SK-N-SH (cell line): ENCODE measurements around the gene PCP2. TPM values are rescaled to one million over a fixed set of nuclear protein-coding genes. Genes with fewer than 3 reads are reported as not detected.

ENCODE experiments used
- CTCF ChIA-PET: fragments of 300-600, 350-600 bp; formaldehyde crosslinking; extraction: SDS; loops from one replicate; lab custom pipeline; 2021; lab: Yijun Ruan, JAX
- POLR2A ChIA-PET: fragments of 350-600 bp; sonication (Branson Sonifier 250); formaldehyde crosslinking; extraction: SDS; loops from one replicate; lab custom pipeline; 2020; ENCODE audit warnings: antibody characterized with exemption, inconsistent platforms; lab: Yijun Ruan, JAX
- DNase-seq: peaks from one replicate; pipeline ENCODE4 v3.0.0; 2012
- H2AFZ ChIP-seq: fragments of 200-600 bp; sonication (generic); 2 replicates; pipeline ENCODE4 v1.8.1; 2016; ENCODE audit warnings: antibody characterized with exemption, mild to moderate bottlenecking, low read depth
- H3F3A ChIP-seq: fragments of 200-600 bp; sonication (generic); replicated peaks from 2 replicates; pipeline ENCODE3; 2016; ENCODE audit warnings: antibody characterized with exemption, mild to moderate bottlenecking; ENCODE audit not compliant: insufficient read depth
- H3K27ac ChIP-seq, 2 experiments: fragments of 200-500 bp in 1 of 2; fragments of 200-600 bp in 1 of 2; sonication (Bioruptor generic) in 1 of 2; sonication (generic), shearing (Covaris generic) in 1 of 2; 2 replicates each; pipeline versions ENCODE4 v1.5.1 to v1.6.1; 2014 to 2016; ENCODE audit warnings: low read depth in 2 of 2, inconsistent platforms in 1 of 2, low read length in 1 of 2, mild to moderate bottlenecking in 1 of 2, mixed read lengths in 1 of 2
- H3K27me3 ChIP-seq: fragments of 200-600 bp; sonication (generic), shearing (Covaris generic); 2 replicates; pipeline ENCODE4 v1.6.1; 2016; ENCODE audit warnings: mixed run types; ENCODE audit not compliant: insufficient read depth
- H3K36me3 ChIP-seq, 2 experiments: fragments of 200-500 bp in 1 of 2; fragments of 200-600 bp in 1 of 2; sonication (Bioruptor generic) in 1 of 2; sonication (generic) in 1 of 2; replicated peaks in 1 of 2; 2 replicates each; pipeline versions ENCODE3 to v1.5.1; 2014 to 2016; ENCODE audit warnings: low read length in 1 of 2, mild to moderate bottlenecking in 1 of 2; ENCODE audit not compliant: insufficient read depth in 2 of 2, control insufficient read depth in 1 of 2
- H3K4me1 ChIP-seq, 2 experiments: fragments of 200-500 bp in 1 of 2; fragments of 200-600 bp in 1 of 2; sonication (Bioruptor generic) in 1 of 2; sonication (generic), shearing (Covaris generic) in 1 of 2; 2 replicates each; pipeline versions ENCODE4 v1.5.1 to v1.6.1; 2014 to 2016; ENCODE audit warnings: low read depth in 1 of 2, low read length in 1 of 2, mixed run types in 1 of 2; ENCODE audit not compliant: insufficient read depth in 2 of 2, control insufficient read depth in 1 of 2
- H3K4me2 ChIP-seq: fragments of 200-600 bp; sonication (generic), shearing (Covaris generic); 2 replicates; pipeline ENCODE4 v1.6.1; 2017; ENCODE audit warnings: mixed run types
- H3K4me3 ChIP-seq, 2 experiments: fragments of 200-500 bp in 1 of 2; fragments of 200-600 bp in 1 of 2; sonication (Bioruptor generic) in 1 of 2; sonication (generic), shearing (Covaris generic) in 1 of 2; 2 replicates each; pipeline versions ENCODE4 v1.5.1 to v1.8.1; 2014 to 2016; ENCODE audit warnings: low read depth in 2 of 2, inconsistent platforms in 1 of 2, low read length in 1 of 2, mild to moderate bottlenecking in 1 of 2, mixed read lengths in 1 of 2, moderate library complexity in 1 of 2
- H3K79me2 ChIP-seq: fragments of 200-600 bp; sonication (generic); 2 replicates; pipeline ENCODE4 v1.8.1; 2017; ENCODE audit warnings: mild to moderate bottlenecking; ENCODE audit not compliant: insufficient read depth
- H3K9ac ChIP-seq: fragments of 200-600 bp; sonication (generic); 2 replicates; pipeline ENCODE4 v1.6.1; 2017; ENCODE audit warnings: mixed run types
- H3K9me2 ChIP-seq: fragments of 200-600 bp; sonication (generic); 2 replicates; pipeline ENCODE4 v1.6.1; 2017; ENCODE audit warnings: mixed run types
- H3K9me3 ChIP-seq: fragments of 200-600 bp; sonication (generic); 2 replicates; pipeline ENCODE4 v1.6.1; 2017; ENCODE audit warnings: mixed run types, mild to moderate bottlenecking, moderate library complexity
- H4K20me1 ChIP-seq: fragments of 200-600 bp; sonication (generic); 2 replicates; pipeline ENCODE4 v1.6.1; 2017; ENCODE audit warnings: mild to moderate bottlenecking, mixed run types; ENCODE audit not compliant: insufficient read depth
- CHD2 ChIP-seq: fragments of 150-350 bp; IDR thresholded peaks from 2 replicates; pipeline ENCODE4 v1.6.1; 2018; ENCODE audit warnings: low read length; ENCODE audit not compliant: partially characterized antibody
- EP300 ChIP-seq, 2 experiments: IDR thresholded peaks; 2 replicates each; pipeline versions ENCODE4 v1.4.0 to v1.6.1; 2012; ENCODE audit warnings: borderline replicate concordance in 1 of 2, low read depth in 1 of 2, low read length in 1 of 2
- FOSL2 ChIP-seq: IDR thresholded peaks from 2 replicates; pipeline ENCODE4 v1.4.0; 2012; ENCODE audit warnings: low read depth, mild to moderate bottlenecking, moderate library complexity, borderline replicate concordance
- GABPA ChIP-seq: IDR thresholded peaks from 2 replicates; pipeline ENCODE4 v1.4.0; 2012; ENCODE audit warnings: low read depth, mild to moderate bottlenecking
- NFIC ChIP-seq: IDR thresholded peaks from 2 replicates; pipeline ENCODE4 v1.4.0; 2012; ENCODE audit warnings: borderline replicate concordance
- NRF1 ChIP-seq: IDR thresholded peaks from 2 replicates; pipeline ENCODE4 v1.6.1; 2012; ENCODE audit warnings: low read depth, mild to moderate bottlenecking, low read length
- POLR2AphosphoS5 ChIP-seq: IDR thresholded peaks from 2 replicates; pipeline ENCODE4 v1.6.1; 2012; ENCODE audit warnings: low read depth, low read length
- RAD21 ChIP-seq: IDR thresholded peaks from 2 replicates; pipeline ENCODE4 v1.6.1; 2012; ENCODE audit warnings: mild to moderate bottlenecking, low read length
- RCOR1 ChIP-seq: fragments of 150-350 bp; IDR thresholded peaks from 2 replicates; pipeline ENCODE4 v1.6.1; 2017; ENCODE audit warnings: antibody characterized with exemption, low read length
- RFX5 ChIP-seq: IDR thresholded peaks from 2 replicates; pipeline ENCODE4 v1.6.1; 2012; ENCODE audit warnings: mild to moderate bottlenecking, improper control_type of control experiment, low read length
- SIN3A ChIP-seq: IDR thresholded peaks from 2 replicates; pipeline ENCODE4 v1.6.1; 2012; ENCODE audit warnings: low read depth, mild to moderate bottlenecking, low read length, moderate library complexity, borderline replicate concordance
- SMC3 ChIP-seq: IDR thresholded peaks from 2 replicates; pipeline ENCODE4 v1.6.1; 2012; ENCODE audit warnings: low read depth, low read length, improper control_type of control experiment
- TAF1 ChIP-seq: IDR thresholded peaks from 2 replicates; pipeline ENCODE4 v1.6.1; 2012; ENCODE audit warnings: low read depth, mild to moderate bottlenecking, low read length, moderate library complexity, borderline replicate concordance
- TEAD4 ChIP-seq: IDR thresholded peaks from 2 replicates; pipeline ENCODE4 v1.4.0; 2012; ENCODE audit warnings: mild to moderate bottlenecking, borderline replicate concordance; ENCODE audit not compliant: insufficient read depth
- USF1 ChIP-seq: IDR thresholded peaks from 2 replicates; pipeline ENCODE4 v1.4.0; 2012; ENCODE audit warnings: low read depth, borderline replicate concordance
- YY1 ChIP-seq: IDR thresholded peaks from 2 replicates; pipeline ENCODE4 v1.4.0; 2012; ENCODE audit warnings: low read depth, mild to moderate bottlenecking
- WGBS: methylation state at CpG from one replicate; pipeline ENCODE4 v1.1.6; 2017; ENCODE audit warnings: low lambda C conversion rate; 5-methylcytosine and 5-hydroxymethylcytosine counted together
- polyA plus RNA-seq, 3 experiments: library from polyadenylated mRNA; depleted of rRNA; stranded (reverse); fragments of >200 nt; gene quantifications; 2 replicates each; pipeline ENCODE4 v1.2.3, GENCODE V29; 2012
- TF ChIP-seq, protein P1 (sequence below): IDR thresholded peaks from 2 replicates; pipeline ENCODE4 v1.4.0; 2012; ENCODE audit warnings: low read depth
- TF ChIP-seq, protein P2 (sequence below): fragments of 150-350 bp; IDR thresholded peaks from 2 replicates; pipeline ENCODE4 v1.6.1; 2016; ENCODE audit warnings: mild to moderate bottlenecking, low read depth, low read length

The PCP2 gene
- polyA plus RNA-seq, 1 of the 3 experiments (the other 2 are of a cell fraction): not detected

- Histone ChIP-seq H3K36me3 (no peaks in the 10 kb centered on the region), H3K27ac (no peak overlapping the region), H3K9ac (no peak overlapping the region), H3K4me1 (no peaks in the 10 kb centered on the region), H2AFZ (no peak overlapping the region), H3F3A (no peaks in the 10 kb centered on the region), H3K79me2 (no peaks in the 10 kb centered on the region), H4K20me1 (no peaks in the 10 kb centered on the region), H3K9me3 (no peaks in the 10 kb centered on the region), H3K27me3 (peaks cover 79% of the 10 kb centered on the region), H3K4me3 (no peak overlapping the region), H3K4me2 (no peak overlapping the region), H3K9me2 (no peaks in the 10 kb centered on the region)
- WGBS: 8% methylated on average over 4 of the region's 4 CpGs
- DNase-seq: no peak
- CTCF ChIA-PET: interaction anchor here (0.9 to 4.2 kb wide), 3 partner anchors 16 to 135 kb away, joined by 3 to 14 read pairs (median 10); partner anchors contain the start of gene TRAPPC5
- TF ChIP-seq NRF1 (no peak), SMC3 (no peak), EP300 (IDR thresholded peaks at IDR 0.05; ENCODE audit: borderline replicate concordance in 1 of 2, low read depth in 1 of 2, low read length in 1 of 2) (no peak), NFIC (no peak), RCOR1 (no peak), POLR2AphosphoS5 (no peak), TAF1 (no peak), USF1 (no peak), GABPA (no peak)
- POLR2A ChIA-PET: no interaction called here
Observed at GRCh38 chr19:7665076-7665475, 31.6 kb upstream of the PCP2 start.

DNA sequence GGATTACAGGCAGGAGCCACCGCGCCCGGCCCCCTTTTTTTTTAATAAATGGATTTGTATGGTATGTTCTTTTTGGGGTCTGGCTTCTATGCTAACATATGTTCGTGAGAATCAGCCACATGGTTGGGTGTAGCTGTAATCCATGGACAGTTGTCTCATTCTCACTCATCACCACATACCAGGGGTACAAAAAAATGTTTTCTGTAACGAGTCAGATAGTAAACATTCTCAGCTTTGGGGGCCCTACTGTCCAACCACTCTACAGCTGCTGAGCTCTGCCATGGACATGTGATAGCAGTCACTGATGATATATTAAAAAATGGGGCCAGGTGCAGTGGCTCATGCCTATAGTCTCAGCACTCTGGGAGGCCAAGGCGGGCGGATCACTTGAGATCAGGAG lies 30.2 kb upstream of the PCP2 start:
- WGBS: 30% methylated on average over 7 of the region's 7 CpGs
- Histone ChIP-seq H3K4me1 (no peaks in the 10 kb centered on the region), H3K9me2 (no peaks in the 10 kb centered on the region), H3K27me3 (peaks cover 68% of the 10 kb centered on the region), H3K27ac (no peak overlapping the region), H3K9ac (no peak overlapping the region), H3K9me3 (no peaks in the 10 kb centered on the region), H3K4me2 (no peak overlapping the region), H3K79me2 (no peaks in the 10 kb centered on the region), H3K36me3 (no peaks in the 10 kb centered on the region), H3K4me3 (no peak overlapping the region), H2AFZ (no peak overlapping the region), H3F3A (no peaks in the 10 kb centered on the region), H4K20me1 (no peaks in the 10 kb centered on the region)
- CTCF ChIA-PET: interaction anchor here (1.6 to 4.2 kb wide), 3 partner anchors 17 to 135 kb away, joined by 4 to 14 read pairs (median 9); partner anchors contain the start of gene TRAPPC5
- TF ChIP-seq FOSL2 (no peak), EP300 (IDR thresholded peaks at IDR 0.05; ENCODE audit: borderline replicate concordance in 1 of 2, low read depth in 1 of 2, low read length in 1 of 2) (no peak), YY1 (no peak), TEAD4 (no peak), CHD2 (no peak), RAD21 (no peak), RFX5 (no peak), SIN3A (no peak), SMC3 (no peak)
- TF ChIP-seq, protein P1, sequence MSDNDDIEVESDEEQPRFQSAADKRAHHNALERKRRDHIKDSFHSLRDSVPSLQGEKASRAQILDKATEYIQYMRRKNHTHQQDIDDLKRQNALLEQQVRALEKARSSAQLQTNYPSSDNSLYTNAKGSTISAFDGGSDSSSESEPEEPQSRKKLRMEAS: no peak
- TF ChIP-seq, protein P2, sequence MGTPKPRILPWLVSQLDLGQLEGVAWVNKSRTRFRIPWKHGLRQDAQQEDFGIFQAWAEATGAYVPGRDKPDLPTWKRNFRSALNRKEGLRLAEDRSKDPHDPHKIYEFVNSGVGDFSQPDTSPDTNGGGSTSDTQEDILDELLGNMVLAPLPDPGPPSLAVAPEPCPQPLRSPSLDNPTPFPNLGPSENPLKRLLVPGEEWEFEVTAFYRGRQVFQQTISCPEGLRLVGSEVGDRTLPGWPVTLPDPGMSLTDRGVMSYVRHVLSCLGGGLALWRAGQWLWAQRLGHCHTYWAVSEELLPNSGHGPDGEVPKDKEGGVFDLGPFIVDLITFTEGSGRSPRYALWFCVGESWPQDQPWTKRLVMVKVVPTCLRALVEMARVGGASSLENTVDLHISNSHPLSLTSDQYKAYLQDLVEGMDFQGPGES: no peak
- DNase-seq: no peak
- POLR2A ChIA-PET: interaction anchor here (0.6 kb wide), 1 partner anchor 163 kb away, joined by 4 read pairs; no protein-coding TSS in a partner anchor
